C1 segment of cervical spinal cord (tissue), 14 donors: ENCODE data around the gene FNDC3B.
A peak's percentile ranks its signal among the peaks of the same experiment; 100 is the strongest.

ENCODE experiments used
- DNase-seq, 14 donors: peaks; one replicate each; lab custom pipeline; 2025; lab: John Stamatoyannopoulos, UW

Gene FNDC3B

DNA sequence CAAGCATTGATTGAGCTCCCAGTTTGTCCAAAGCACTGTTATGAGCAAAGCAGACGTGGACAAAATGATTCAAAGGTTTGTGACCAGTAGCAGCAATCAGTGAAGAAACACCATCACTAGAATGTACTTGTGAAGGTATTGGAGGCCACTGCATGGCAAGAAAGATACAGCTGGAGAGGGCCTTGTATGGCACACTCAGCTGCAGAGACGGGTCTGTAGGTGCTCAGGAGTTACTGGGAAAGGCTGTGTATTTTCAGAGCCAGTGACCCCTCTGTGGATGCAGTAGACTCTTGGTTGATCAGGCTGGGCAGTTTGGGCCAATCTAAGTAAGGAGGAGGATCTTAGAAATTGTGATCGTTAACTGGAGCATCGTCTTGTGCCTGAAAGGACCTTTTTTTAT is 288.9 kb downstream of the FNDC3B start:
- no peak for DNase-seq

DNA sequence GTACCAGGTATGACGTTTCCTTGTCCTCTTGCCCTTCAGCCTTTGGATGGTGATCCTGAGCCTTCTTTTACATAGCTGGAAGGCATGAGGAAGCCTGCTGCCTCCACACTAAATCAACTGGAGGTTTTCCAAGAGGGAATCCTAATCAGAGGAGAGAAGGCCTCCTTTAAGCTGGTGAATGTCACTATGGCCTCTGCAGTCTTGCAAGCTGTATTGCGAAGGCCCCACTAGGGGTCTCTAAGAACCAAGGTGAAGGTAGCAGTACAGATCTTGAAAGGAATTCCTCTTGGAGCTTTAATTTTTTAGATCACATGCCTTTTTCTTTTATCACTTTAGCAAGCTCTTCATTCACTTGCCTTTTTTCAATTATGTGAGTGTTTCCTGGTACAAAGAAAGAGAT is 289.7 kb downstream of the FNDC3B start:
- DNase-seq = no peak

GRCh38 chr3:172330413-172330812 is 291.0 kb downstream of the FNDC3B start:
- no peak for DNase-seq

GRCh38 chr3:172332256-172333041 is 293.1 kb downstream of the FNDC3B start:
- peak in 8 of 14 donors; percentile 7 to 49 (median 19) for DNase-seq

DNA sequence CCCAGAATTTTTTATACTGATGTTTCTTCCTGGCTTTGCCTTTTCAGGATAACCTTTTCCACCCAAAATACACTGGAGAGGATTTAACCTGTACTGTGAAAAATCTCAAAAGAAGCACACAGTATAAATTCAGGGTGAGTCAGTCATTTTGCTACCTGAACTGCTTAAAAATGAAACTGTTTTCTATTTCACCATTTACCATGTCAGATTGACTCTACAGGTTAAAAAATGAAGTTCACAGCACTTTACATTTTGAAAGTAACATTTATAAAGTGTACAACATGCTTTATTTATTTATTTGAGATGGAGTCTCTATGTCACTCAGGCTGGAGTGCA is 293.6 kb downstream of the FNDC3B start:
- no peak for DNase-seq

- DNase-seq = no peak
Observed at GRCh38 chr3:172333692-172334457, 294.5 kb downstream of the FNDC3B start.

DNA sequence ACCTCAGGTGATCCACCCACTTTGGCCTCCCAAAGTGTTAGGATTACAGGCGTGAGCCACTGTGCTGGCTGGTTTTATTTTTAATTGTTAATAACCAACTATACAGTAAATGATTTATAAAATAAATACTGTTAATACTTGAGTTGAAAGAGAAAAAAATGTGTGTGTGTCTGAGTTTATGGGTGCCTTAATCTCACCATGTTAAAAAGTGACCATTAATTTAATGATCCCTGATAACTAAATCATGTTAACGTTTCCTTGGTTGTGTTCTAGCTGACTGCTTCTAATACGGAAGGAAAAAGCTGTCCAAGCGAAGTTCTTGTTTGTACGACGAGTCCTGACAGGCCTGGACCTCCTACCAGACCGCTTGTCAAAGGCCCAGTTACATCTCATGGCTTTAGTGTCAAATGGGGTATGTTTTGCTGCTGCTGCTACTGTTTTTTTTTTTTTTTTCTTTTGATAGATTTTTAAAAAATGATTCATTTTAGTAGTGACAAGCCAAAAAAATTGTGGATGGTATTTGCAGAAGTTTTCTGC is 295.4 kb downstream of the FNDC3B start:
- no peak for DNase-seq

GRCh38 chr3:172339892-172340291 is 300.5 kb downstream of the FNDC3B start:
- no peak for DNase-seq

DNA sequence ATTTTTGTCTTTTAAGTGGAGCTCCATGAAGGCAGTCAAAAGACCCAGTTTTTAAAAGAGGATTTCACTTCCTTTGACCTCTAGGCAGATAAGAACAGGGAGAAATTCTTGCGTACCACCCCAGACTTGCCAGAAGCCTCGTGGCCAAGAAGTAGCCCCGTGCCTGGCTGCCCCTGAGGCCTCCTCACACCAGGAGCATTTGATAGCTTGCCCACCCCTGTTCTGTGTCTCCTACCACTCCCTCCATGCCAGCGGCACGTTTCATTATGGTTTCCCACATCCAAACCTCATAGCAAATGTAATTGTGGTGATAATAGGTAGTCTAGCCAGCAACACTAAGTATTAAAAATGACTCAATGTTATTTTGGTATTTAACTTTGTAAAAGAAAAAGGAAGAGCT is 301.2 kb downstream of the FNDC3B start:
- DNase-seq = no peak

DNA sequence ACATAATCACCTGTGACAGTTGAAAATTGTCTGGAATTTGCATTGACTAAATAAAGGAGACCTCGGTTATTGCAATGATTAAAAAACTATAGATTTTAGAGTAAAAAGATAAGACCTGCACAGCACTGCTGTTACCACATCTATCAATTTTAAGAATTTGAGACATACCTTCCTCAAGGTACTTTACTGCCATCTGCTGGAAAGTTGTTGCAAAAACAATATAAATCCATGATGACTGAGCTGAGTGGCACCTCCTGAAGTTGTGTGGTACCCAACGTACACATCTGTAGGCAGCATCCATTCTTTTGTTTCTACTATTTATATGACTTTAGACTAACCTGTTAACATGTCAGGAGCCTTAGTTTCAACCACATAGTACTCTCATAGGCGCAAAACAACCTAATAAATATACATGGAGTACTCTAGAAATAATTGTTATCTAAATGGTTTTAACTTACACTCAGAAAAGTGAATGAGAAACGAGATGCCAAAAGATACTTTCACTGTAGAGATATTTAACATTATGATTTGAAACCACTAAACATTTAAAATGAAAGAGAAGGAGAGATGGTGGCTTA is 302.2 kb downstream of the FNDC3B start:
- peak in 1 of 14 donors; percentile 26 for DNase-seq

GRCh38 chr3:172342097-172342659 is 302.8 kb downstream of the FNDC3B start:
- no peak for DNase-seq

- DNase-seq = no peak
Observed at GRCh38 chr3:172343117-172343516, 303.7 kb downstream of the FNDC3B start.

DNA sequence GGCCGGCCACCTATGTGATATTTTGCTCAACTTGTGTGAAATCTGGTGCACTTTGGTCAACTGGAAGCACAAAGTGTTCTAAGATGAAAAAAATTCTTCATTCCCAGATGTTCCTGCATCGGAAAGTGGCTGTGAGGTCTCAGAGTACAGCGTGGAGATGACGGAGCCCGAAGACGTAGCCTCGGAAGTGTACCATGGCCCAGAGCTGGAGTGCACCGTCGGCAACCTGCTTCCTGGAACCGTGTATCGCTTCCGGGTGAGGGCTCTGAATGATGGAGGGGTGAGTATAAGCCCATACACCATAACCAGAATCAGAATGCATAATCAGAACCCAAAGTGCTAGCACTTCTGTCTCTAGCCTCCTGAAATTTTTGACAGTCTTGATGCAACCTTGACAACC is 304.6 kb downstream of the FNDC3B start:
- DNase-seq = no peak

DNA sequence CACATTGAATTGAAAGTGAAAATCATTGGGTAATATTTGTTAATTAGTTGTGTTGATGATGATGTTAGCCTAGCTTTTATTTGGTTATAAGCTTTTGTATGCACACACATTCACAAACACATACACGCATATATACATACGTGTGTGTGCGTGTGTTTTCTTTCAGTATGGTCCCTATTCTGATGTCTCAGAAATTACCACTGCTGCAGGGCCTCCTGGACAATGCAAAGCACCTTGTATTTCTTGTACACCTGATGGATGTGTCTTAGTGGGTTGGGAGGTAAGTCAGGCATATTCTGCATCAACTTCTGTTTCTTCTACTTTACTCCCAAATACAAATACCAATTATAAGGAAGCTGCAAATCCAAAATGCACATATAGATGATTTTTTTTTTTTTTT is 306.8 kb downstream of the FNDC3B start:
- no peak for DNase-seq

GRCh38 chr3:172347895-172348679 is 308.7 kb downstream of the FNDC3B start:
- no peak for DNase-seq

DNA sequence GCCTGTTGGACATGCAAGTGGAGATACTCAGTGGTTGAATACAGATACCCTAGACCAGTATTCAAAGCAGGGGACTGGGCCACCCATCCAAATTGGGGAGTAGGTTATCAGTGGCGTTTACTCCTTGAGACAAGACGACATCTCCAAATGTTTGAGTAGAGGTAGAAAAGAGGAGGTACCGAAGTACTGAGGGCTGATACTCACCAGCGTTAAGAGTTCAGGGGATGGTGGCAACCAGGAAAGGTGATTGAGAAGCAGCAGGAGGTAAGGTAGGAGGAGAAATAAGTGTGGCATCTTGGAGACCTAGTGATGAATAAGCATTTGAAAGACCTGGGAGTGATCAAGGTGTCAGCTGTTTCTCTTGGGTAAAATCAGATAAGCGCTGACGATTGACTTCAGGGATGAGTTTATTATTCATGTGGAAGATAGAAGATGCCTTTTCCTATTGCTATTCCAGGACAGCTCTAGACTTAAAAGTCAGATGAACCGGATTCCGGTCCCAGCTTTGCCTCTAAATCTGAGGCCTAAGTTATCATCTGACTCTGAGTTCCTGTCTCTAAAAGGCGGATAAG is 312.6 kb downstream of the FNDC3B start:
- no peak for DNase-seq

DNA sequence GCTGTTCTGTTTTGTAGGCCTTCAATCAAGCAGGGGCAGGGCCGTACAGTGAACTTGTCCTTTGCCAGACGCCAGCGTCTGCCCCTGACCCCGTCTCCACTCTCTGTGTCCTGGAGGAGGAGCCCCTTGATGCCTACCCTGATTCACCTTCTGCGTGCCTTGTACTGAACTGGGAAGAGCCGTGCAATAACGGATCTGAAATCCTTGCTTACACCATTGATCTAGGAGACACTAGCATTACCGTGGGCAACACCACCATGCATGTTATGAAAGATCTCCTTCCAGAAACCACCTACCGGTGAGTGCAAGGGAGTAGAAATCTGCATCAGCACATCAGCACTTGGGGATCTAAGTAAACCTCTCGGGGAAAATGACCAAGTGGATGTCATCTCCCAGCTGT is 313.4 kb downstream of the FNDC3B start:
- DNase-seq = no peak

GRCh38 chr3:172354931-172355499 is 315.6 kb downstream of the FNDC3B start:
- no peak for DNase-seq

GRCh38 chr3:172355836-172356235 is 316.5 kb downstream of the FNDC3B start:
- no peak for DNase-seq

- no peak for DNase-seq
Observed at GRCh38 chr3:172356427-172356826, 317.0 kb downstream of the FNDC3B start.
